ENCODE results near the gene GTPBP6. TPM values are rescaled to one million over a fixed set of nuclear protein-coding genes. Genes with fewer than 3 reads are reported as not detected.
A peak's percentile ranks its signal among the peaks of the same experiment; 100 is the strongest.

Gene GTPBP6
- total and polyA plus RNA-seq, 10 donors, result 25.4 to 69.4 (median 43.8) TPM

DNA sequence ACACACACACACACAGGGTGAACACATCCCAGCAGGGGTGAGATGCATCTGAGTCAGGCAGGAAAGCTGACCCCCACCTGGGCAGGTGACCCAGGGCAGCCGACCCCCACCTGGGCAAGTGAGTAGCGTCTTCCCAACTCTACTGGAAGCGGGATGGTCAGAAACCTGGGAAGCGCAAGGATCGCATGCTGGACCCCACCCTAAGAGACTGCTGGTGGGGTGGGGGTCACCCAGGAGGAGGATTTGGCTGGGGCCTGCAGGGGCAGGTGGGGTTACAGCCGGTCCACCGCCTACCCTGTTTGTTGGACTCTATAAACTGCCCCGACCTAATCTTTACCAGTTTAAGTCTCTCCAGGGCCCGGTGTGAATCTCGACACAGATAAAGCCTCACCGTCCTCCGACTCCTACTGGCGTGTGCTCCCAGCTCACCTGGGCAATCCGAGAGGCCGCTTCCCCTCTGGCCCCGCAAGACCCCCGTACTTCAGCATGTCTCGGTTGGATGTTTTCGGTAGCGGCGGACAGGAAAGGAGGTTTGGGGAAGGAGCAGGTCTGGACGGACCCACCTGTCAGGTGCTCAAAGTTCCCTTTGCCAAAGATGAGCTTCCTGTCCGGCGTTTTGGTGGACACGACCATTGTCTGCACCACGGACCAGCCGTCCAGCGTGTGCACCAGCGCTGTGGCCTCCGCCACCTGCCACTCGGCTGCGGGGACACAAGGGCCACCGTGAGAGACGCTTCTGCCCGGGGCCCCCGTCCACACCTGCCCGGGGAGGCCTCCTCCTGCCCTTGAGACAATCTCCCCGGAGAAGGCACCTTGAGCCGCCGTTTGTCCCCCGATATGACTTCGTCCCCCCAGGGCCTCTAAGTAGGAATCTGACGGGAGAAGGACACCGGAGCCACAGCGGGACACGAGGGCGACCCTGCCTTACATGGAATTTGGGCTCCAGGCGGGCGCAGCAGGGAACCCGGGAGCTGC is 2.0 kb downstream of the GTPBP6 start:
- peak; percentile 89 for DNase-seq
- peak in 1 of 3 donors; percentile 31 for TF ChIP-seq POLR2AphosphoS5 (IDR thresholded peaks at IDR 0.05)
- TF ChIP-seq CTCF (IDR thresholded peaks at IDR 0.05 in 8 of 11, conservative IDR thresholded peaks at IDR 0.05 in 3 of 11), result no peak

DNA sequence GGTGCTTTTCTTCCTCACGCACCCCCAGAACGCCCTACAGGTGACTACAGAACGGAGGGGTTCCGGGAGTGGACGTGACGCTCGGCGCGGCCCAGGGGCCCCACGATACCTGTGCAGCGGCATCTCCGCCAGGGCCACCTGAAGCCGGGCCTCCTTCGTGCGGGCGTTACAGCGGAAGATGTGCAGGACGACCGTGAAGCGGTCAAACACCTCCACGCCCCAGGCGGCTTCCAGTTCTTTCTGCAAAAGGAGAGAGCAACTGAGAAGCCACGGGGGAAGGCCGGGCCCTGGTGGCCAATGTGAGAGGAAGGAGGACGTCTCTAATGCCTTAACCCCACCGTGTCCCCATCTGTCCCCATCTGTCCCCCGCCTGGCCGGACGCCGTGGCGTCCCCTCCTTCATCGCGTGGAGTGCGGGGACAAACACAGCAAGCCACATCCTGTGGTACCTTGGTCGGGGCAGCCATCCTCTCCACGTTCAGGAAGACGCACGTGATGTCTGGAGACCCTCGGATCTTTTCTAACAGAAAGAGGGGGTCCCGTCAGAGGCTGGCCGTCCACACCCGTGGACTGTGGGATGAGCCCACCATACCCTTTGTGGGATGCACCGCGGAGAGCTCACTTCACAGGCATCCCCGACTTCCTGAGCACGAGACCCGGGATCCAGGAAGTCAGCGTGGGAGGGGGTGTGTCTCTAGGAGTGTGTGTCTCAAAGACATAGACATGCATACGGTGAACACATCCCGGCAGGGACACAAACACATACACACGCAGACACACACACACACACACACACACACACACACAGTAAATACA is 3.6 kb downstream of the GTPBP6 start:
- peak; percentile 78 for DNase-seq
- intact Hi-C loops (cut with DNase I; ENCODE audit: low total_unique reads), result no loop called here
- H3K4me3 ChIP-seq, result no peak overlapping the region
- H3K9me3 ChIP-seq, result no peaks in the 10 kb centered on the region
- peaks cover 0 to 4% (median 0%) of the 10 kb centered on the region in 7 donors for H3K27me3 ChIP-seq (replicated peaks in 1 of 7)
- WGBS, 5 donors, result 85 to 94% (median 90%) methylated on average over 47 to 51 of the region's 51 CpGs
- H3K4me1 ChIP-seq, result peaks cover 1 to 26% (median 17%) of the 10 kb centered on the region in 6 donors
- TF ChIP-seq CTCF (IDR thresholded peaks at IDR 0.05 in 8 of 11, conservative IDR thresholded peaks at IDR 0.05 in 3 of 11) (no peak), POLR2AphosphoS5 (IDR thresholded peaks at IDR 0.05) (peak in 2 of 3 donors; percentile 7 to 29), POLR2A (IDR thresholded peaks at IDR 0.05) (no peak)
- H3K36me3 ChIP-seq, result peaks cover 0 to 63% (median 52%) of the 10 kb centered on the region in 6 donors
- no peak overlapping the region for H3K27ac ChIP-seq

More for the DNA sequence above, 2.0 kb downstream of the GTPBP6 start:
- Histone ChIP-seq H3K36me3 (peaks cover 0 to 49% (median 39%) of the 10 kb centered on the region in 6 donors), H3K4me3 (no peak overlapping the region), H3K4me1 (peaks cover 11 to 37% (median 26%) of the 10 kb centered on the region in 6 donors), H3K27me3 (replicated peaks in 1 of 7) (peaks cover 0 to 7% (median 0%) of the 10 kb centered on the region in 7 donors), H3K9me3 (no peaks in the 10 kb centered on the region), H3K27ac (peak overlapping the region in 1 of 8 donors; percentile 97)
- WGBS, 5 donors, result 91 to 95% (median 93%) methylated on average over 42 to 50 of the region's 50 CpGs
- intact Hi-C loops (cut with DNase I; ENCODE audit: low total_unique reads), result no loop called here

GRCh38 chrX:314049-314448 is 4.5 kb downstream of the GTPBP6 start:
- peak; percentile 77 for DNase-seq
- Histone ChIP-seq H3K4me1 (peaks cover 0 to 19% (median 12%) of the 10 kb centered on the region in 6 donors), H3K36me3 (peaks cover 0 to 68% (median 57%) of the 10 kb centered on the region in 6 donors), H3K9me3 (no peaks in the 10 kb centered on the region), H3K27ac (no peak overlapping the region), H3K27me3 (replicated peaks in 1 of 7) (no peaks in the 10 kb centered on the region), H3K4me3 (no peak overlapping the region)
- WGBS, 5 donors, result 95 to 98% (median 96%) methylated on average over 30 to 34 of the region's 34 CpGs
- intact Hi-C loops (cut with DNase I; ENCODE audit: low total_unique reads), result no loop called here
- TF ChIP-seq POLR2A (IDR thresholded peaks at IDR 0.05) (no peak), POLR2AphosphoS5 (IDR thresholded peaks at IDR 0.05) (peak in 1 of 3 donors; percentile 37), CTCF (IDR thresholded peaks at IDR 0.05 in 8 of 11, conservative IDR thresholded peaks at IDR 0.05 in 3 of 11) (no peak)

Data from spleen (tissue), 11 donors.